ENCODE results near the gene CAMK2D.

The CAMK2D gene

DNA sequence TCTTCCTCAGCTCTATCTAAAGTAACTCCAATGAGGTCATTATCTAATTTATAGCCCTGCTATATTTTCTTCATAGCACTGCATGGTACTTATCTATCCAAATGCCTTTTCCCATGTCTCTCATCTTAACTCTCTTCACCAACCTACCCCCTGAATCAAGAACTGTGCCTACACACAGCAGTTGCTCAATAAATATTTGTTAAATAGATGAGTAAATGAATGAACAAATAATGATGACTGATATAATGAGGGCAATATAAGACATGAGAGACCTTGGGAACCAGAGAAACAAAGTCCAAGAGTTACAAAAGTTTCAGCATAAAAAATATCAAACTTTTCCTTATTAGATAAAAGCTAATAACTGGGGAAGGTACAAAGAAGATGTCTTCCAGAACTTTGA, 19.6 kb downstream of the CAMK2D start:
- TF ChIP-seq OSR1 (CRISPR knock-in tag; IDR thresholded peaks at IDR 0.05) (no peak), ZNF8 (CRISPR knock-in tag; IDR thresholded peaks at IDR 0.05) (no peak), SNAI2 (CRISPR knock-in tag; IDR thresholded peaks at IDR 0.05) (no peak), ZNF70 (CRISPR knock-in tag; IDR thresholded peaks at IDR 0.05) (no peak), CSDC2 (CRISPR knock-in tag; IDR thresholded peaks at IDR 0.05) (no peak), GLIS3 (CRISPR knock-in tag; IDR thresholded peaks at IDR 0.05) (no peak), BACH2 (CRISPR knock-in tag; IDR thresholded peaks at IDR 0.05; ENCODE audit: borderline replicate concordance) (no peak), RARB (CRISPR knock-in tag; IDR thresholded peaks at IDR 0.05) (no peak), ESRRG (CRISPR knock-in tag; IDR thresholded peaks at IDR 0.05) (no peak), ZFP3 (CRISPR knock-in tag; IDR thresholded peaks at IDR 0.05) (no peak), ZNF565 (CRISPR knock-in tag; conservative IDR thresholded peaks at IDR 0.05; ENCODE audit: low read depth) (no peak), TOX (CRISPR knock-in tag; IDR thresholded peaks at IDR 0.05; ENCODE audit: borderline replicate concordance) (no peak), ISL1 (CRISPR knock-in tag; IDR thresholded peaks at IDR 0.05) (no peak)
- TF ChIP-seq, protein P1, sequence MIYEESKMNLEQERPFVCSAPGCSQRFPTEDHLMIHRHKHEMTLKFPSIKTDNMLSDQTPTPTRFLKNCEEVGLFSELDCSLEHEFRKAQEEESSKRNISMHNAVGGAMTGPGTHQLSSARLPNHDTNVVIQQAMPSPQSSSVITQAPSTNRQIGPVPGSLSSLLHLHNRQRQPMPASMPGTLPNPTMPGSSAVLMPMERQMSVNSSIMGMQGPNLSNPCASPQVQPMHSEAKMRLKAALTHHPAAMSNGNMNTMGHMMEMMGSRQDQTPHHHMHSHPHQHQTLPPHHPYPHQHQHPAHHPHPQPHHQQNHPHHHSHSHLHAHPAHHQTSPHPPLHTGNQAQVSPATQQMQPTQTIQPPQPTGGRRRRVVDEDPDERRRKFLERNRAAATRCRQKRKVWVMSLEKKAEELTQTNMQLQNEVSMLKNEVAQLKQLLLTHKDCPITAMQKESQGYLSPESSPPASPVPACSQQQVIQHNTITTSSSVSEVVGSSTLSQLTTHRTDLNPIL (CRISPR knock-in tag; IDR thresholded peaks at IDR 0.05; ENCODE audit: low read depth): no peak
- TF ChIP-seq, protein P2, sequence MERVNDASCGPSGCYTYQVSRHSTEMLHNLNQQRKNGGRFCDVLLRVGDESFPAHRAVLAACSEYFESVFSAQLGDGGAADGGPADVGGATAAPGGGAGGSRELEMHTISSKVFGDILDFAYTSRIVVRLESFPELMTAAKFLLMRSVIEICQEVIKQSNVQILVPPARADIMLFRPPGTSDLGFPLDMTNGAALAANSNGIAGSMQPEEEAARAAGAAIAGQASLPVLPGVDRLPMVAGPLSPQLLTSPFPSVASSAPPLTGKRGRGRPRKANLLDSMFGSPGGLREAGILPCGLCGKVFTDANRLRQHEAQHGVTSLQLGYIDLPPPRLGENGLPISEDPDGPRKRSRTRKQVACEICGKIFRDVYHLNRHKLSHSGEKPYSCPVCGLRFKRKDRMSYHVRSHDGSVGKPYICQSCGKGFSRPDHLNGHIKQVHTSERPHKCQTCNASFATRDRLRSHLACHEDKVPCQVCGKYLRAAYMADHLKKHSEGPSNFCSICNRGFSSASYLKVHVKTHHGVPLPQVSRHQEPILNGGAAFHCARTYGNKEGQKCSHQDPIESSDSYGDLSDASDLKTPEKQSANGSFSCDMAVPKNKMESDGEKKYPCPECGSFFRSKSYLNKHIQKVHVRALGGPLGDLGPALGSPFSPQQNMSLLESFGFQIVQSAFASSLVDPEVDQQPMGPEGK (CRISPR knock-in tag; IDR thresholded peaks at IDR 0.05; ENCODE audit: borderline replicate concordance): no peak
- TF ChIP-seq, protein P3, sequence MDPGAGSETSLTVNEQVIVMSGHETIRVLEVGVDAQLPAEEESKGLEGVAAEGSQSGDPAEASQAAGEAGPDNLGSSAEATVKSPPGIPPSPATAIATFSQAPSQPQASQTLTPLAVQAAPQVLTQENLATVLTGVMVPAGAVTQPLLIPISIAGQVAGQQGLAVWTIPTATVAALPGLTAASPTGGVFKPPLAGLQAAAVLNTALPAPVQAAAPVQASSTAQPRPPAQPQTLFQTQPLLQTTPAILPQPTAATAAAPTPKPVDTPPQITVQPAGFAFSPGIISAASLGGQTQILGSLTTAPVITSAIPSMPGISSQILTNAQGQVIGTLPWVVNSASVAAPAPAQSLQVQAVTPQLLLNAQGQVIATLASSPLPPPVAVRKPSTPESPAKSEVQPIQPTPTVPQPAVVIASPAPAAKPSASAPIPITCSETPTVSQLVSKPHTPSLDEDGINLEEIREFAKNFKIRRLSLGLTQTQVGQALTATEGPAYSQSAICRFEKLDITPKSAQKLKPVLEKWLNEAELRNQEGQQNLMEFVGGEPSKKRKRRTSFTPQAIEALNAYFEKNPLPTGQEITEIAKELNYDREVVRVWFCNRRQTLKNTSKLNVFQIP (CRISPR knock-in tag; IDR thresholded peaks at IDR 0.05; ENCODE audit: borderline replicate concordance, low read depth): no peak
- TF ChIP-seq, protein P4, sequence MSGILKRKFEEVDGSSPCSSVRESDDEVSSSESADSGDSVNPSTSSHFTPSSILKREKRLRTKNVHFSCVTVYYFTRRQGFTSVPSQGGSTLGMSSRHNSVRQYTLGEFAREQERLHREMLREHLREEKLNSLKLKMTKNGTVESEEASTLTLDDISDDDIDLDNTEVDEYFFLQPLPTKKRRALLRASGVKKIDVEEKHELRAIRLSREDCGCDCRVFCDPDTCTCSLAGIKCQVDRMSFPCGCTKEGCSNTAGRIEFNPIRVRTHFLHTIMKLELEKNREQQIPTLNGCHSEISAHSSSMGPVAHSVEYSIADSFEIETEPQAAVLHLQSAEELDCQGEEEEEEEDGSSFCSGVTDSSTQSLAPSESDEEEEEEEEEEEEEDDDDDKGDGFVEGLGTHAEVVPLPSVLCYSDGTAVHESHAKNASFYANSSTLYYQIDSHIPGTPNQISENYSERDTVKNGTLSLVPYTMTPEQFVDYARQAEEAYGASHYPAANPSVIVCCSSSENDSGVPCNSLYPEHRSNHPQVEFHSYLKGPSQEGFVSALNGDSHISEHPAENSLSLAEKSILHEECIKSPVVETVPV (CRISPR knock-in tag; IDR thresholded peaks at IDR 0.05): no peak
- ATAC-seq: no peak

DNA sequence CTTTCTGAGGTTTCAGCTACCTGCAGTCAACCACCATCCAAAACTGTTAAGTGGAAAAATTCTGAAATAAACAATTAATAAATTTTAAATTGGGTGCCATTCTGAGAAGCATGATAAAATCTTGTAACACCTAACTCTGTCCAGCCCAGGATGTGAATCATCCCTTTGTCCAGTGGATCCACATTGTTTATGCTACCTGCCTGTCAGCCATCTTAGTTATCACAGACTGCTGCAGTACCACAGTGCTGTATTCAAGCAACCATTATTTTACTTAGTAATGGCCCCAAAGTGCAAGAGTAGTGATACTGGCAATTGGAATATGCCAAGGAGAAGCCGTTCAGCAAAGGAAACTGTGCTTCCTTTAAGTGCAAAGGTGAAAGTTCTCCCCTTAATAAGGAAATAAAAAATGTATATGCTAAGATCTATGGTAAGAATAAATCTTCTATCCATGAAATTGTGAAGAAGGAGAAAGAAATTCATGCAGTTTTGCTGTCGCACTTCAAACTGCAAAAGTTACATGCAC, 20.6 kb downstream of the CAMK2D start:
- ATAC-seq: no peak

DNA sequence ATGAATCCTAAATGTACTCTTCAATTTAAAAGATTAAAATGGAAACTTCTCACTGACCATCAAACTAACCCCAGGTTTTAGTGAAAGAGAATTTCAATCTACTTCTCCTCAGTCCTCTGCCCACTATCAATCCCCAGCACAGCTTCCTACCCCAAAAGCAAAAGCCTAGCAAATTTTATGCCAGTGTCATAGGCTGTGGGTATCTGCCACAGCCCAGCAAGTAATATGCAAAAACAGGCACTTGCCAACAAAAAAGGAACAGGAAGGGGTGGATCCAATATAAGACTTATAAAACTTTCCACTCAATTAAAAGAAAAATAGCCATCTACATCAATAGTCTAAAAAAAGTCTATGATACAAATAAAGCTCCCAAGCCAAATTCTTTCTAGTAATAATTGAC, 22.3 kb downstream of the CAMK2D start:
- no peak for ATAC-seq
- TF ChIP-seq ZNF565 (CRISPR knock-in tag; conservative IDR thresholded peaks at IDR 0.05; ENCODE audit: low read depth) (no peak), TOX (CRISPR knock-in tag; IDR thresholded peaks at IDR 0.05; ENCODE audit: borderline replicate concordance) (no peak), RARB (CRISPR knock-in tag; IDR thresholded peaks at IDR 0.05) (no peak), GLIS3 (CRISPR knock-in tag; IDR thresholded peaks at IDR 0.05) (no peak), ISL1 (CRISPR knock-in tag; IDR thresholded peaks at IDR 0.05) (no peak), ESRRG (CRISPR knock-in tag; IDR thresholded peaks at IDR 0.05) (no peak), ZFP30 (CRISPR knock-in tag; IDR thresholded peaks at IDR 0.05) (no peak), ZC3H10 (CRISPR knock-in tag; IDR thresholded peaks at IDR 0.05) (no peak)
- TF ChIP-seq, protein P1 (CRISPR knock-in tag; IDR thresholded peaks at IDR 0.05; ENCODE audit: low read depth): no peak
- TF ChIP-seq, protein P3 (CRISPR knock-in tag; IDR thresholded peaks at IDR 0.05; ENCODE audit: borderline replicate concordance, low read depth): no peak
- TF ChIP-seq, protein P4 (CRISPR knock-in tag; IDR thresholded peaks at IDR 0.05): no peak
- TF ChIP-seq, protein P2 (CRISPR knock-in tag; IDR thresholded peaks at IDR 0.05; ENCODE audit: borderline replicate concordance): no peak

More for the DNA sequence above, 20.6 kb downstream of the CAMK2D start:
- no peak for TF ChIP-seq ZC3H10 (CRISPR knock-in tag; IDR thresholded peaks at IDR 0.05)
- TF ChIP-seq CSDC2 (CRISPR knock-in tag; IDR thresholded peaks at IDR 0.05): no peak
- no peak for TF ChIP-seq TOX (CRISPR knock-in tag; IDR thresholded peaks at IDR 0.05; ENCODE audit: borderline replicate concordance)
- no peak for TF ChIP-seq ZFP3 (CRISPR knock-in tag; IDR thresholded peaks at IDR 0.05)
- TF ChIP-seq RARB (CRISPR knock-in tag; IDR thresholded peaks at IDR 0.05): no peak
- no peak for TF ChIP-seq ZFP30 (CRISPR knock-in tag; IDR thresholded peaks at IDR 0.05)
- TF ChIP-seq BACH2 (CRISPR knock-in tag; IDR thresholded peaks at IDR 0.05; ENCODE audit: borderline replicate concordance): no peak
- TF ChIP-seq ARNTL (CRISPR knock-in tag; IDR thresholded peaks at IDR 0.05; ENCODE audit: borderline replicate concordance, low read depth): no peak
